ENCODE measurements around the gene FIBP. TPM values are rescaled to one million over a fixed set of nuclear protein-coding genes. Genes with fewer than 3 reads are reported as not detected.

Gene FIBP
- 74.2 to 92.5 TPM (median 85.4 TPM) in 5 replicates for total RNA-seq (2022; extraction: Qiagen RNA extraction; ENCODE audit: low read depth)

DNA sequence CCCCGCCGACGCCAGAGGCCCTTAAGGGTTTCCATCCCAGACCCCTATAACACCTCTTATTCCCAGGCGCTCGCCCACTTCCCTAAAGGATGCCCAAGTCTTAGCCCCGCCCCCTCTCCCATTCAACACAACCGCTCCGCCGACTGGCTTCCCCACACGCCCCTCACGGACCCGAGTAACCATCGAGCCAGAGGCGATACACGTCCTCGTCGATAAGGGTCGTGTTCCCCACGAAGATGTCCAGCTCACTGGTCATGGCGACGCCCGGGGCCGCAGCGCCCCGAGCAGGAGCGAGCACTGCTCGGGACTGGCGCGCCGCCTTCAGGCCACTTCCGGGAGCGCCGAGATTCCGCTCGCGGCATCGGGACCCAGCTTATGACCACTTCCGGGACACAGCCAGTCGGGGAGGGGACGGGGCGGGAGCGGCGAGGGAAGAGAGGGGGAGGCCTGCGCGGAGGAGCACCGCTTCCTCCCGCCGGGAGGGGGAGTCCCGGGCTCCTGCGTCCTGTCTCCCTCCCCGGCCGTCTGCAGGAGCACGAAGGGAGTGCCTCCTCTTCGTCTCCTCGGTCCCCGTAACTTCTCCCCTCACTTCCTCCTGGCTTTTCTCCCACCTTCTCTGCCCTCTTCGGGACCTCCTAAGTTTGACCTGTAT lies at the start of gene FIBP:
Gene FIBP, minus strand, starts transcription at position 309 of the 652 bp plus-strand sequence. Its CDS starts 53 bp downstream, at position 256.

DNA sequence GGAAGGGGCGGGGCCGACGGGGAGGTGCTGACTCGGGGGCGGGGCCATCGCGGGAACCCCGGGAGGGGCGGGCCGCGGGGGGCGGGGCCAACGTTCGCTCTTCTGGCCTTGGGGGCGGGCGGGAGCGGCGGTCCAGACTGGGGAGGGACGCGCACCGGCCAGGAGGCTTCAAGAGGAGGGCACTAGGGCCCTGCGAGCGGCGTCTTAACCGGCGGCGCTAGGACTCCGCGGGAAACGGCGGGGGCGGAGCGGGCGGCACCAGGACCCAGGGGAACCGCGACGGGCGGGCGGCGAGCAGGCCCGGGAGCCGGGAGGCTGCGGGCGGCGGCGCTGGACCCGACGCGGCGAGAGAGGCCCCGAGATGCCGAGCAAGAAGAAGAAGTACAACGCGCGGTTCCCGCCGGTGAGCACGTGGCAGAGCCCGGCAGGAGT lies 30.9 kb upstream of the FIBP start, which contains the start of gene DRAP1:
Gene DRAP1, plus strand, starts transcription at position 286 of the 432 bp plus-strand sequence. Its CDS starts 76 bp downstream, at position 362.

DNA sequence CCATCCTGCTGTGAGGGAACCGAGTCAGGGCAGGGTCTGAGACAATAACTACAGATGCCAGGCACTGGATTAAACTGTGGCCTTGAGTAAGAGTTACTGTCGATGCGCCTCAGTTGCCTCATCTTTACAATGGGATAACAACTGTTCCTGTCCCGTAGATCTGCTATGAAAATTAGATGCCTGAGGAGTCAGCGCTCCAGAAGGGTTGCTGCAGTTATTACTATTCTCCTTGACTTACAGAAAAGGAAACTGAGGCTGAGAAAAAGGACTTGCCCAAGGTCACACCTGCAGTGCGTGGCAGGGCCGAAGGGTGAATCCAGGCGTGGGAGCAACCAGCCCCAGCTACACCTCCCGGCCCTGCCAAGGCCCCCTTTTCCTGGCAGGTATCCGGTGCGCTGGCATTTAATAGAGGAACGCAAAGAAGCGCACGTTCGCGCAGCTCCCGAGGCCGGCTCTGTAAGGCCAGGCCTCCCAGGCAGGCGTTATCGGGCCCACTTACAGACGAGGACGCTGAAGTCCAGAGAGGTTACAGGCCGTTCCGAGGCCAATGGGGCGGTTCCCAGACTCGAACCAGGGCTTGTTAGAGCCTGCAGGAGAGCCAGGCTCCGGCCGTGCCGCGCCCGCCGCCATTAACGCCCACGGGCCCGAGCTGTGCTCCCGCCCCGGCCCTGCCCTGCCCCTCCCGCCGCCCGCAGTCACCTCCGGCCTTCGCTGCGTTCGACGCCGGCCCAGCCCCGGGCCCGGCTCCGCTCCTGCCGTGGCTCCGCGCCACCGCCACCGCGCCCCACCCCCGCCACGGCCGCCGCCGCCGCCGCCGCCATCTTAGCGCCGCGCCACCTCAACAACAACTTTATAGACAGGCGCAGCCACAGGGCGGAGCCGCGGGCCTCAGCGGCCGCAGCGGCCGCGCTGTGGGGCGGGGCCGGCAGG lies 30.2 kb upstream of the FIBP start, which contains the start of gene C11orf68:
Gene C11orf68, minus strand, starts transcription at position 852 of the 930 bp plus-strand sequence. Its CDS starts 31 bp downstream, at position 821.

DNA sequence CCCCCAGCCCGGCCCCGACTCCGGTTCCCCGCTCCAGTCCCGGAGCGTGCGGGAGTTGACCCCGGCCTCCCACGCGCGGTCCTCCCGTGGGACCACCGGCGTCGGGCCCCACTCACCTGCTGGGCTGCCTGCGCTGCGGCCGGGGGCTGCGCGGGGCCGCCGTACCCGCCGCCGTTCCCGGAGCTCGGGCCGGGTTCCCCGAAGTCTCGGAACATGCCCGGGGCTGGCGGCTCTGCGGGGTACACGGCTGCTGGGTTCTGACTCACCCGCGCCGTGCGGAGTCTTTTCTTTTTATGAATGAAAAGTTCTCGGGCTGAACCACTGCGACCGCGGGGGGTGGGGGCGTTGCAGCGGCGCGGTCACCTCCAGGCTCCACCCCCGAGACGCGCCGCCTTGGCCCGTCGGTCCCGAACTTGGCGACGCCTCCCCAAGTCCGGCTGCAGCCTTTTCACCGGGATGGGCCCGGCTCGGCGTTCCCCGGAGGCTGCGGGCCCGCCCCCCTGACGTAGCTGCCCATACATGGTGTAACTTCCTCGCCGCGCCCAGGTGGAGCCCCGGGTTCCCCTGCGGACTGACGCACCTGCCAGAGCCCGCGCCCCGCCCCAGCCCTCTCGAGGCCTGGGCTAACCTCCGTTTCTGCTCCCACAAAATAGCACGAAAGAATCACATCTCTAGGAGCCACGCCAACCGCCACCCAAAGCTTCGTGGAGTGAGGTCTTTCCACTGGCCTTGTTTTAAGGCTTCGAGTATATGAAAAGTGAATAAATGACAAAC lies 12.0 kb upstream of the FIBP start, which contains the start of gene FOSL1:
Gene FOSL1, minus strand, starts transcription at position 264 of the 774 bp plus-strand sequence. Its CDS starts 49 bp downstream, at position 215.

DNA sequence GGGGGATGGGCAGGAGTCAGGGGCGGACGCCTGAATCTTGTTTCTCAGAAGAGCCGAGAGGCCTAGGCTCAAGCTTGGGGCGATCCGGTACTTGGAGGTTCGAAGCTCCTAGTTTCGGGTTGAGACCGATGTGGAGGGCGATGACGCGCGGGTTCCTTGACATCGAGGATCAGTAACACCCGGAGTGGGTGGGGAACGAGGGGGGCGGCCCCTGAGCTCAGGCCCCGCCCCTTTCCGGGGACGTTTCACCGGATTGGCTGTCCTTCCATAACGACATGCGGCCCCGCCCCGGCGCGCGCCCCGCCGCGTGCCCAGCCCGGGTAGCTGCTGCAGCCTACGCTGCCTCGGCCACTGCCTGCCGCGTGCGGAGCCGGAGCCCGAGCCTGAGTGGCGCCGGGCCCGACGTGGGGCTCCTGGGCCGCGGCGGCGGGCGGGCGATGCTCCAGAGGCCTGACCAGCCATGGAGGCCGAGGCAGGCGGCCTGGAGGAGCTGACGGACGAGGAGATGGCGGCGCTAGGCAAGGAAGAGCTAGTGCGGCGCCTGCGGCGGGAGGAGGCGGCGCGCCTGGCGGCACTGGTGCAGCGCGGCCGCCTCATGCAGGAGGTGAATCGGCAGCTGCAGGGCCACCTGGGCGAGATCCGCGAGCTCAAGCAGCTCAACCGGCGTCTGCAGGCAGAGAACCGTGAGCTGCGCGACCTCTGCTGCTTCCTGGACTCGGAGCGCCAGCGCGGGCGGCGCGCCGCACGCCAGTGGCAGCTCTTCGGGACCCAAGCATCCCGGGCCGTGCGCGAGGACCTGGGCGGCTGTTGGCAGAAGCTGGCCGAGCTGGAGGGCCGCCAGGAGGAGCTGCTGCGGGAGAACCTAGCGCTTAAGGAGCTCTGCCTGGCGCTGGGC lies 2.3 kb upstream of the FIBP start, which contains the start of gene CCDC85B:
Gene CCDC85B, plus strand, starts transcription at position 350 of the 895 bp plus-strand sequence. Its CDS starts 111 bp downstream, at position 461.

DNA sequence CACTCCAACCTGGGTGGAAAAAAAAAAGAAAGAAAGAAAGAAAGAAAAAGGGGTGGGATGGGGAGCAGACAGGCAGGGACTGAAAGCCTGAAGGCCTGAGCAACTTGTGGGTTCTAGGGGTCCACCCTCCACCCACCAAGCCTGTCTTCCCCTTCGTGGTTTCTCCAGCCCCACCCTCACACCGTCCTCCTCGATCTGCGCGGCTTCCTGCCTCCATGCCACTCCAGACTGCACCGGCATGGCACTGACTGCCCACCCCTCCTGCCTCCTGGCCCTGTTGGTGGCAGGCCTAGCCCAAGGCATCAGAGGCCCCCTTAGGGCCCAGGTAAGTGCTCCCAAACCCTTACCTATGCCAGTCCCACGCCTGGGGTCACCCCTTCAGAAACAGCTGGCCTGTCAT lies 8.7 kb downstream of the FIBP start, which contains the start of gene CTSW:
Gene CTSW, plus strand, starts transcription at position 221 of the 400 bp plus-strand sequence. Its CDS starts 18 bp downstream, at position 239.

DNA sequence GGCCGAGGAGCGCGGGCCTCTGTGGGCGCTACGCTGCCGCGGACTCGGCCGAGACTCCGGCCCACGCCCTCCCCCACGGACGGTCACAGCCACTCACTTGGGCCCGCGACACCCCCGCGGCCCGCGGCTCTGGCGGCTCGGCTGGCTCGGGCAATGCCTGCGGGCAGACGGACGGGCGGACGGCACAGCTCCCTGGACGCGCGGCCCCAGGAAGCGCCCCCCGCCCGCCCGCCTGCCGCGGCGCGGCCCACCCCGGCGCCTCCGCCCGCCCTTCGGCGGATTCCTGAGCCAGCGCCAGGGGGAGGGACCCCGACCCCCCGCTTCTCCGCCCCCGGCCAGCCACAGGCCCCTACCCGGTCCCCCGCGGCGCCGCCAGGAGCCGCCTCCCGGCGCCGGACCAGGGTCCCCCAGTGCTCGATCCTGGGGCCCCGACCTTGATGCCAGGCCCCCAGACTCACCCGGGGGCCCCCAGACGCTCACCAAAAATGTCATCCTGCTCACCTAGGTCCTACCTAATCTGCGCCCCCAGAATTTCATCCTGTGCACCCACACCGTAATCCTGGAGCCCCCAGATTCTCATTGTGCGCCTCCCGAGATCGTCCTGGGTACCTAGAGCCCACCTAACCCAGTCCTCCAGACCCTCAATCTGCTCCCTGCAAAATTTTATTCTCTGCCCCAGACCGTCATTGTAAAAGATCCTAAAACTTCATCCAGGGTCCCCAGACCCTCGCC lies 15.5 kb downstream of the FIBP start, which contains the start of gene EFEMP2:
Gene EFEMP2, minus strand, starts transcription at position 215 of the 732 bp plus-strand sequence. CDS start 446 bp downstream, outside the sequence.

DNA sequence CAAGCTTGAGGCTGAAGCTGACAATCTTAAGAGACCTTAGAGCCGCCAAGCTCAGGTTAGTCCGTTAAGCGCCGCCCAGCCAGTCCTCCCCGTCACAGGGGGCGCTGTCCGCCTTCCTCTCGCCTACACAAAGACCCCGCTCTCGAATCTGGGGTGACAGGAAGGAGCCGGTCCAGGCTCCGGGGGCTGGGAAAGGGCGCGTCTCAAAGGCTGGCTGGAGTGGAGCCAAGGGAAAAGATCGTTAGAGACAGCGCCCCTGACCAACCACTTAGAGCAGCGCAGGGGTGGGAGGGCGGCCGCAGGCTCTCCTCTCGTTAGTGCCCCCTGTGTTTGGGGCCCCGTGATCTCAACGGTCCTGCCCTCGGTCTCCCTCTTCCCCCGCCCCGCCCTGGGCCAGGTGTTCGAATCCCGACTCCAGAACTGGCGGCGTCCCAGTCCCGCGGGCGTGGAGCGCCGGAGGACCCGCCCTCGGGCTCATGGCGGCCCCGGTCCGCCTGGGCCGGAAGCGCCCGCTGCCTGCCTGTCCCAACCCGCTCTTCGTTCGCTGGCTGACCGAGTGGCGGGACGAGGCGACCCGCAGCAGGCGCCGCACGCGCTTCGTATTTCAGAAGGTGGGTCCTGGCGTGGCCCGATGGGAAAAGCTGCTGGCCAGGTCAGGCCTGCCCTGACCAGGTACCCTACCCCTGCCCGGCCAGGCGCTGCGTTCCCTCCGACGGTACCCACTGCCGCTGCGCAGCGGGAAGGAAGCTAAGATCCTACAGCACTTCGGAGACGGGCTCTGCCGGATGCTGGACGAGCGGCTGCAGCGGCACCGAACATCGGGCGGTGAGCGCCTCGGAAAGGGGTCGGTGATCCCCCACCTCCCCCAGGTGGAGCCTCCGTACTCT lies 27.8 kb downstream of the FIBP start, which contains the start of gene MUS81:
Gene MUS81, plus strand, starts transcription at position 156 of the 887 bp plus-strand sequence. Its CDS starts 321 bp downstream, at position 477.

DNA sequence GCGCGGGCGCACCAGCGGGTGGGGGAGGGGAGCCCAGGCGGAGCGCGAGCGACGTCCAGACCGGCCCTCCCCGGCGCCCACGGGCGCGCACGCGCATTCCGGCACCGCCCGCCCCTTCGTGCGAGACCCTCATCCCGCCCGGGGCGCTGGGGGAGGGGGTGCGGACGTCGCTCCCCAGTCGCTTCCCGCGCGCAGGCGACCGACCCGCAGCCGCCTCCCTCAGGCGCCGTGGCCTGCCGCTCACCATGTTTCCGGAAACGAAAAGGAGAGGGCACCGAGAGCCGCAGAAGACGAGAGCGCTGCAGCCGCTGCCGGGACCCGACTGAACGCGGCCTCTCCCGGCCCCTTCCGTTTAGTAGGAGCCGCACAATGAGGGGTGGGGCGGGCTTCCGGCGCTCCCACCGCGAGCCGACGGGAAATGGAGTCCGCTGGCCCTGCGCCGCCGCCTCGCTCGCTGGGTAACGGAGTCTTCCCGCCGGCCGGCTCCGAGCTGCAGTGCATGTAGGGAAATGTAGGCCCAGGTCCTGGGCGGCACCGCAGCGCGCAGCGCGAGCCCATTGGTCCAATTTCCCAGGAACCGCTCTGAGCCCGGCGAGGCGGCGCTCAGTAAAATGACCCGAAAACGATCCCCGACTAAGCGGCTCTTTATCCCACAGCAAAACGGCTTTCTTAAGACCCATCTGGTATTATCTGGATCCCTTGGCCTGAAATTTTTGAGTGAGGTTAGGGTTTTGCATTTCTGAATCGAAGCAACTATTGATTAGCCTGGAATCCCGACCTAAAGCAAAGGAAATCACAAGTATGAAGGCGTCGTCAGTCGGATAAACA lies 30.2 kb downstream of the FIBP start, which contains the start of gene CFL1:
Gene CFL1, minus strand, starts transcription at position 328 of the 828 bp plus-strand sequence. Its CDS starts 81 bp downstream, at position 247.

Other genes with a start within 250 kb of the FIBP start
- 74.4 to 83.8 TPM (median 81.1 TPM) in 5 replicates for gene RELA, start 225.6 kb downstream of the FIBP start, total RNA-seq (2022; extraction: Qiagen RNA extraction; ENCODE audit: low read depth)
- 44.8 to 54.2 TPM (median 47.0 TPM) in 5 replicates for gene KAT5, start 176.2 kb downstream of the FIBP start, total RNA-seq (2022; extraction: Qiagen RNA extraction; ENCODE audit: low read depth)
- 23.8 to 48.1 TPM (median 44.1 TPM) in 5 replicates for gene RNASEH2C, start 167.7 kb downstream of the FIBP start, total RNA-seq (2022; extraction: Qiagen RNA extraction; ENCODE audit: low read depth)
- 10.0 to 13.8 TPM (median 11.8 TPM) in 5 replicates for gene AP5B1, start 107.5 kb downstream of the FIBP start, total RNA-seq (2022; extraction: Qiagen RNA extraction; ENCODE audit: low read depth)
- gene OVOL1, start 101.4 kb downstream of the FIBP start, total RNA-seq (2022; extraction: Qiagen RNA extraction; ENCODE audit: low read depth) = 0.02 to 0.08 TPM (median 0.02 TPM) in 3 of 5 replicates, not detected in the others
- 0.06 to 0.14 TPM (median 0.11 TPM) in 4 of 5 replicates, not detected in the other for gene SNX32, start 54.5 kb downstream of the FIBP start, total RNA-seq (2022; extraction: Qiagen RNA extraction; ENCODE audit: low read depth)
- 2,114 to 2,300 TPM (median 2,193 TPM) in 5 replicates for gene CFL1, start 30.3 kb downstream of the FIBP start, total RNA-seq (2022; extraction: Qiagen RNA extraction; ENCODE audit: low read depth)
- 24.8 to 34.5 TPM (median 33.9 TPM) in 5 replicates for gene MUS81, start 28.0 kb downstream of the FIBP start, total RNA-seq (2022; extraction: Qiagen RNA extraction; ENCODE audit: low read depth)
- 0.67 to 2.1 TPM (median 1.4 TPM) in 5 replicates for gene EFEMP2, start 15.7 kb downstream of the FIBP start, total RNA-seq (2022; extraction: Qiagen RNA extraction; ENCODE audit: low read depth)
- gene CTSW, start 8.6 kb downstream of the FIBP start, total RNA-seq (2022; extraction: Qiagen RNA extraction; ENCODE audit: low read depth) = 0.09 TPM in 1 of 5 replicates, not detected in the others
- 21.7 to 51.3 TPM (median 42.0 TPM) in 5 replicates for gene CCDC85B, start 2.2 kb upstream of the FIBP start, total RNA-seq (2022; extraction: Qiagen RNA extraction; ENCODE audit: low read depth)
- 176 to 296 TPM (median 205 TPM) in 5 replicates for gene FOSL1, start 11.9 kb upstream of the FIBP start, total RNA-seq (2022; extraction: Qiagen RNA extraction; ENCODE audit: low read depth)
- gene C11orf68, start 30.6 kb upstream of the FIBP start, total RNA-seq (2022; extraction: Qiagen RNA extraction; ENCODE audit: low read depth) = 58.3 to 75.5 TPM (median 60.6 TPM) in 5 replicates
- gene DRAP1, start 31.0 kb upstream of the FIBP start, total RNA-seq (2022; extraction: Qiagen RNA extraction; ENCODE audit: low read depth) = 204 to 286 TPM (median 228 TPM) in 5 replicates
- gene TSGA10IP, start 57.0 kb upstream of the FIBP start, total RNA-seq (2022; extraction: Qiagen RNA extraction; ENCODE audit: low read depth) = not detected in 5 replicates
- gene SART1, start 73.3 kb upstream of the FIBP start, total RNA-seq (2022; extraction: Qiagen RNA extraction; ENCODE audit: low read depth) = 43.7 to 71.8 TPM (median 59.1 TPM) in 5 replicates
- 41.2 to 48.0 TPM (median 43.0 TPM) in 5 replicates for gene EIF1AD, start 113.7 kb upstream of the FIBP start, total RNA-seq (2022; extraction: Qiagen RNA extraction; ENCODE audit: low read depth)
- gene BANF1, start 114.0 kb upstream of the FIBP start, total RNA-seq (2022; extraction: Qiagen RNA extraction; ENCODE audit: low read depth) = 374 to 484 TPM (median 463 TPM) in 5 replicates
- not detected in 5 replicates for gene CST6, start 123.5 kb upstream of the FIBP start, total RNA-seq (2022; extraction: Qiagen RNA extraction; ENCODE audit: low read depth)
- 0.53 to 2.1 TPM (median 1.5 TPM) in 5 replicates for gene CATSPER1, start 138.0 kb upstream of the FIBP start, total RNA-seq (2022; extraction: Qiagen RNA extraction; ENCODE audit: low read depth)
- gene GAL3ST3, start 160.7 kb upstream of the FIBP start, total RNA-seq (2022; extraction: Qiagen RNA extraction; ENCODE audit: low read depth) = not detected in 5 replicates
- gene SF3B2, start 163.9 kb upstream of the FIBP start, total RNA-seq (2022; extraction: Qiagen RNA extraction; ENCODE audit: low read depth) = 168 to 185 TPM (median 175 TPM) in 5 replicates
- gene PACS1, start 181.8 kb upstream of the FIBP start, total RNA-seq (2022; extraction: Qiagen RNA extraction; ENCODE audit: low read depth) = 49.5 to 72.3 TPM (median 60.7 TPM) in 5 replicates

Measured in A549 treated with DMSO at 1 μM for 4 hours (cell line).